SH-SY5Y (cell line): ENCODE measurements around the gene DDX4.

Experiments
- GATA2 ChIP-seq: IDR thresholded peaks from 2 replicates; pipeline ENCODE4 v1.6.1; 2011; ENCODE audit warnings: mild to moderate bottlenecking, low read depth, low read length
- GATA3 ChIP-seq: IDR thresholded peaks from 2 replicates; pipeline ENCODE4 v1.6.1; 2011; ENCODE audit warnings: low read depth, mild to moderate bottlenecking, low read length, moderate library complexity

DNA sequence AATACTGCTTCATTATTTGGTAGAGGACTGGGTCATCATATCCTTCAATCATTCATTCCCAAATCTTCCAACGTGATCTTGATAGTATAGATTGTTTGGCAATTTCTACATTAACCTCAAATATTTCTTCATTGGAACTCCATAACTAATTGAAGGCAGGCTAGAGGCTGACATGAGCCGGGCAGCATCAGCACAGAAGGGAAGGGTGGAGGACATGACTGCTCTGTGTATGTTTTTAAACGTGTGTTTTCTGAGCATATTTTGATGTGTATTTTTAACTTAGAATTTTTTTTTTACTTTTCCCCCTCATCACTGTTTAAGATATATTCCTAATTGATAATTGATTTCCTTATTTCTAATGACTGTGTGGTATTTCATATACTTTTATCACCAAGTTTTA lies 12.6 kb downstream of the DDX4 start:
- TF ChIP-seq GATA3 (no peak), GATA2 (no peak)
